Keratinocyte (primary cell): ENCODE data around the gene RHBDF1.

Source experiments
- CTCF ChIP-seq, 3 experiments: IDR thresholded peaks in 1 of 3; conservative IDR thresholded peaks in 1 of 3; optimal IDR thresholded peaks in 1 of 3; 2 replicates in 2 of 3; 3 replicates in 1 of 3; pipeline versions ENCODE3 to v1.5.1; 2011; ENCODE audit warnings: low read length in 3 of 3, mild to moderate bottlenecking in 3 of 3, moderate library complexity in 2 of 3, control low read depth in 1 of 3, inconsistent platforms in 1 of 3; ENCODE audit not compliant: insufficient read depth in 2 of 3; ENCODE audit errors: extremely low read depth in 1 of 3
- EZH2 ChIP-seq: IDR thresholded peaks from one replicate; pipeline ENCODE4 v1.6.1; 2012; ENCODE audit warnings: inconsistent platforms, mild to moderate bottlenecking, low read length, moderate library complexity

- no peak for TF ChIP-seq EZH2
- TF ChIP-seq CTCF (optimal IDR thresholded peaks at IDR 0.05 in 1 of 3, IDR thresholded peaks at IDR 0.05 in 1 of 3, conservative IDR thresholded peaks at IDR 0.05 in 1 of 3; ENCODE audit: extremely low read depth in 1 of 3, insufficient read depth in 2 of 3, low read length in 3 of 3): no peak
Observed at GRCh38 chr16:43294-43693, 29.1 kb downstream of the RHBDF1 start.
